SK-N-SH treated with all-trans-retinoic acid at 6 μM for 48 hours (cell line): ENCODE results near the gene IFT81.

Experiments
- ATAC-seq: fragments of 200-7000 bp; cut with Tn5 transposase; 3 replicates; pipeline ENCODE4 v1.9.1; 2020; ENCODE audit warnings: mild to moderate bottlenecking, moderate library complexity
- ARNTL ChIP-seq: fragments of 450-650 bp; formaldehyde crosslinking; IDR thresholded peaks from 2 replicates; pipeline ENCODE4 v1.5.0; 2020; ENCODE audit warnings: low read depth, mild to moderate bottlenecking, moderate library complexity, borderline replicate concordance
- BACH2 ChIP-seq: fragments of 250-450 bp; sonication (Bioruptor Pico); IDR thresholded peaks from 2 replicates; pipeline ENCODE4 v1.9.0; 2021; ENCODE audit warnings: mild to moderate bottlenecking, borderline replicate concordance
- CREB5 ChIP-seq: fragments of 250-450 bp; sonication (Bioruptor Pico); IDR thresholded peaks from 2 replicates; pipeline ENCODE4 v1.5.1; 2020; ENCODE audit warnings: low read depth, mild to moderate bottlenecking, moderate library complexity
- CSDC2 ChIP-seq: fragments of 250-450 bp; sonication (Bioruptor Pico); IDR thresholded peaks from 2 replicates; pipeline ENCODE4 v1.5.0; 2020; ENCODE audit warnings: mild to moderate bottlenecking, moderate library complexity
- CSRNP3 ChIP-seq: fragments of 250-450 bp; sonication (Bioruptor Pico); IDR thresholded peaks from 2 replicates; pipeline ENCODE4 v1.5.1; 2021; ENCODE audit warnings: mild to moderate bottlenecking, moderate library complexity
- ESRRG ChIP-seq: fragments of 250-450 bp; sonication (Bioruptor Pico); IDR thresholded peaks from 2 replicates; pipeline ENCODE4 v1.6.1; 2021; ENCODE audit warnings: mild to moderate bottlenecking
- GLIS3 ChIP-seq: fragments of 250-450 bp; sonication (Bioruptor Pico); IDR thresholded peaks from 2 replicates; pipeline ENCODE4 v1.5.0; 2020; ENCODE audit warnings: mild to moderate bottlenecking, moderate library complexity
- ISL1 ChIP-seq: fragments of 250-450 bp; sonication (Bioruptor Pico); IDR thresholded peaks from 2 replicates; pipeline ENCODE4 v2.1.2; 2022; ENCODE audit warnings: mild to moderate bottlenecking, moderate library complexity
- OSR1 ChIP-seq: fragments of 250-450 bp; sonication (Bioruptor Pico); IDR thresholded peaks from 2 replicates; pipeline ENCODE4 v1.8.0; 2022; ENCODE audit warnings: moderate library complexity, mild to moderate bottlenecking, inconsistent platforms
- PPARA ChIP-seq: fragments of 250-450 bp; sonication (Bioruptor Pico); IDR thresholded peaks from 2 replicates; pipeline ENCODE4 v1.5.0; 2020; ENCODE audit warnings: mild to moderate bottlenecking, borderline replicate concordance
- RARB ChIP-seq: fragments of 250-450 bp; sonication (Bioruptor Pico); IDR thresholded peaks from 2 replicates; pipeline ENCODE4 v1.8.0; 2021; ENCODE audit warnings: mild to moderate bottlenecking, moderate library complexity
- SNAI2 ChIP-seq: fragments of 250-450 bp; sonication (Bioruptor Pico); IDR thresholded peaks from 2 replicates; pipeline ENCODE4 v1.5.0; 2020; ENCODE audit warnings: mild to moderate bottlenecking, moderate library complexity
- TCF4 ChIP-seq: fragments of 250-450 bp; sonication (Bioruptor Pico); IDR thresholded peaks from 2 replicates; pipeline ENCODE4 v1.8.0; 2021; ENCODE audit warnings: mild to moderate bottlenecking, moderate library complexity, borderline replicate concordance
- TOX ChIP-seq: fragments of 250-450 bp; sonication (Bioruptor Pico); IDR thresholded peaks from 2 replicates; pipeline ENCODE4 v1.8.0; 2021; ENCODE audit warnings: mild to moderate bottlenecking, moderate library complexity, borderline replicate concordance
- ZC3H10 ChIP-seq: fragments of 250-450 bp; sonication (Bioruptor Pico); IDR thresholded peaks from 2 replicates; pipeline ENCODE4 v1.5.1; 2021; ENCODE audit warnings: mild to moderate bottlenecking, moderate library complexity
- ZFP3 ChIP-seq: fragments of 250-450 bp; sonication (Bioruptor Pico); IDR thresholded peaks from 2 replicates; pipeline ENCODE4 v1.5.0; 2020; ENCODE audit warnings: mild to moderate bottlenecking, moderate library complexity
- ZFP30 ChIP-seq: fragments of 450-650 bp; formaldehyde crosslinking; IDR thresholded peaks from 2 replicates; pipeline ENCODE4 v1.5.0; 2022; ENCODE audit warnings: mild to moderate bottlenecking, moderate library complexity
- ZNF565 ChIP-seq: fragments of 450-650 bp; formaldehyde crosslinking; conservative IDR thresholded peaks from 2 replicates; pipeline ENCODE4 v1.5.0; 2020; ENCODE audit warnings: low read depth, mild to moderate bottlenecking, moderate library complexity
- ZNF70 ChIP-seq: fragments of 450-650 bp; formaldehyde crosslinking; IDR thresholded peaks from 2 replicates; pipeline ENCODE4 v1.5.0; 2020; ENCODE audit warnings: mild to moderate bottlenecking, moderate library complexity
- TF ChIP-seq, protein P1 (sequence below): fragments of 250-450 bp; sonication (Bioruptor Pico); IDR thresholded peaks from 2 replicates; pipeline ENCODE4 v1.8.0; 2020; ENCODE audit warnings: mild to moderate bottlenecking, moderate library complexity, borderline replicate concordance
- TF ChIP-seq, protein P2 (sequence below): fragments of 250-450 bp; sonication (Bioruptor Pico); IDR thresholded peaks from 2 replicates; pipeline ENCODE4 v1.5.0; 2020; ENCODE audit warnings: mild to moderate bottlenecking, moderate library complexity
- TF ChIP-seq, protein P3 (sequence below): fragments of 250-450 bp; sonication (Bioruptor Pico); IDR thresholded peaks from 2 replicates; pipeline ENCODE4 v1.8.0; 2021; ENCODE audit warnings: low read depth, mild to moderate bottlenecking, moderate library complexity, borderline replicate concordance

The IFT81 gene

DNA sequence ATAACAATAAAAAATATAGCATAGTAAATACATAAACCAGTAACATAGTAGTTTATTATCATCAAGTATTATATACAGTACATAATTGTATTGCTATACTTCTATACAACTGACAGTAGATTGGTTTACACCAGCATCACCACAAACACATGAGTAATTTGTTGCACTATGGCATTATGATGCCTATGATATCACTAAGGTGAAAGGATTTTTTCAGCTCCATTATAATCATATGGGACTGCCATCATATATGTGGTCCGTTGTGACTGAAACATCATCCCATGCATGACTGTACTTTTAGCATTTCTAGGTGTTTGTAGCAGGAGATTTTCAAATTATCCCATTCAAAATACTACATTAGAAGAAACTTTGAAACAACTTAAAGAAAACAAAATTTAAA is 77.8 kb downstream of the IFT81 start:
- no peak for TF ChIP-seq TOX
- no peak for TF ChIP-seq ZFP30 (CRISPR knock-in tag)
- no peak for TF ChIP-seq TCF4 (CRISPR knock-in tag)
- TF ChIP-seq ZNF70 (CRISPR knock-in tag): no peak
- TF ChIP-seq, protein P1, sequence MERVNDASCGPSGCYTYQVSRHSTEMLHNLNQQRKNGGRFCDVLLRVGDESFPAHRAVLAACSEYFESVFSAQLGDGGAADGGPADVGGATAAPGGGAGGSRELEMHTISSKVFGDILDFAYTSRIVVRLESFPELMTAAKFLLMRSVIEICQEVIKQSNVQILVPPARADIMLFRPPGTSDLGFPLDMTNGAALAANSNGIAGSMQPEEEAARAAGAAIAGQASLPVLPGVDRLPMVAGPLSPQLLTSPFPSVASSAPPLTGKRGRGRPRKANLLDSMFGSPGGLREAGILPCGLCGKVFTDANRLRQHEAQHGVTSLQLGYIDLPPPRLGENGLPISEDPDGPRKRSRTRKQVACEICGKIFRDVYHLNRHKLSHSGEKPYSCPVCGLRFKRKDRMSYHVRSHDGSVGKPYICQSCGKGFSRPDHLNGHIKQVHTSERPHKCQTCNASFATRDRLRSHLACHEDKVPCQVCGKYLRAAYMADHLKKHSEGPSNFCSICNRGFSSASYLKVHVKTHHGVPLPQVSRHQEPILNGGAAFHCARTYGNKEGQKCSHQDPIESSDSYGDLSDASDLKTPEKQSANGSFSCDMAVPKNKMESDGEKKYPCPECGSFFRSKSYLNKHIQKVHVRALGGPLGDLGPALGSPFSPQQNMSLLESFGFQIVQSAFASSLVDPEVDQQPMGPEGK: no peak
- no peak for TF ChIP-seq GLIS3
- no peak for TF ChIP-seq CSRNP3 (CRISPR knock-in tag)
- no peak for TF ChIP-seq PPARA
- TF ChIP-seq ARNTL (CRISPR knock-in tag): no peak

GRCh38 chr12:110203546-110203945 is 79.4 kb downstream of the IFT81 start:
- no peak for ATAC-seq
- TF ChIP-seq, protein P2, sequence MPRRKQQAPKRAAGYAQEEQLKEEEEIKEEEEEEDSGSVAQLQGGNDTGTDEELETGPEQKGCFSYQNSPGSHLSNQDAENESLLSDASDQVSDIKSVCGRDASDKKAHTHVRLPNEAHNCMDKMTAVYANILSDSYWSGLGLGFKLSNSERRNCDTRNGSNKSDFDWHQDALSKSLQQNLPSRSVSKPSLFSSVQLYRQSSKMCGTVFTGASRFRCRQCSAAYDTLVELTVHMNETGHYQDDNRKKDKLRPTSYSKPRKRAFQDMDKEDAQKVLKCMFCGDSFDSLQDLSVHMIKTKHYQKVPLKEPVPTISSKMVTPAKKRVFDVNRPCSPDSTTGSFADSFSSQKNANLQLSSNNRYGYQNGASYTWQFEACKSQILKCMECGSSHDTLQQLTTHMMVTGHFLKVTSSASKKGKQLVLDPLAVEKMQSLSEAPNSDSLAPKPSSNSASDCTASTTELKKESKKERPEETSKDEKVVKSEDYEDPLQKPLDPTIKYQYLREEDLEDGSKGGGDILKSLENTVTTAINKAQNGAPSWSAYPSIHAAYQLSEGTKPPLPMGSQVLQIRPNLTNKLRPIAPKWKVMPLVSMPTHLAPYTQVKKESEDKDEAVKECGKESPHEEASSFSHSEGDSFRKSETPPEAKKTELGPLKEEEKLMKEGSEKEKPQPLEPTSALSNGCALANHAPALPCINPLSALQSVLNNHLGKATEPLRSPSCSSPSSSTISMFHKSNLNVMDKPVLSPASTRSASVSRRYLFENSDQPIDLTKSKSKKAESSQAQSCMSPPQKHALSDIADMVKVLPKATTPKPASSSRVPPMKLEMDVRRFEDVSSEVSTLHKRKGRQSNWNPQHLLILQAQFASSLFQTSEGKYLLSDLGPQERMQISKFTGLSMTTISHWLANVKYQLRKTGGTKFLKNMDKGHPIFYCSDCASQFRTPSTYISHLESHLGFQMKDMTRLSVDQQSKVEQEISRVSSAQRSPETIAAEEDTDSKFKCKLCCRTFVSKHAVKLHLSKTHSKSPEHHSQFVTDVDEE (CRISPR knock-in tag): no peak
- TF ChIP-seq ISL1 (0 out of 2 replicates have a peak, but pooled peaks have one; percentile 14), ZFP30 (CRISPR knock-in tag) (no peak), CSRNP3 (CRISPR knock-in tag) (no peak), RARB (CRISPR knock-in tag) (no peak), ZNF70 (CRISPR knock-in tag) (no peak), ZNF565 (CRISPR knock-in tag) (no peak), GLIS3 (no peak), ZC3H10 (CRISPR knock-in tag) (no peak)

More for the DNA sequence above, 77.8 kb downstream of the IFT81 start:
- ATAC-seq: no peak

DNA sequence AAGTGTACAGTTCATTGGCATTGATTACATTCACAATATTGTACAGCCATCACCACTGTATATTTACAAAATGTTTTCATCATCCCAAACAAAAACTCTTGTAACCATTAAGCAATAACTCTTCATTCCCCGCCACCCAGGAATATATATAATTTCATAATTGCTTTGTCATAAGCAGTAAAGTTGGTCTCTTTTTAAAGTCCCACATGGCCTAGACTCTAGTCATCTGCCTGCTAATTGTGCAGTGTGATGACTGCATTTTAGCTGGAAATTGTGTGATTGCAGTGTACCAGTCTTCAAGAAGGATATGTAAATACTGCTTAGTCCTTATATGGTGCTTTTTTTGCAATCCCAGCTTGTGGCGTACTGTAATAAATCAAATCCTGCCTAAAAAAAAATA is 81.8 kb downstream of the IFT81 start:
- no peak for TF ChIP-seq CSDC2
- TF ChIP-seq, protein P2 (CRISPR knock-in tag): no peak
- TF ChIP-seq ZFP3 (CRISPR knock-in tag): no peak
- TF ChIP-seq ARNTL (CRISPR knock-in tag): no peak
- no peak for TF ChIP-seq BACH2 (CRISPR knock-in tag)
- no peak for TF ChIP-seq ZNF565 (CRISPR knock-in tag)
- TF ChIP-seq OSR1 (CRISPR knock-in tag): no peak
- TF ChIP-seq ISL1: no peak
- no peak for TF ChIP-seq TCF4 (CRISPR knock-in tag)
- no peak for TF ChIP-seq SNAI2 (CRISPR knock-in tag)
- TF ChIP-seq ZC3H10 (CRISPR knock-in tag): no peak
- no peak for TF ChIP-seq ESRRG
- TF ChIP-seq CREB5 (CRISPR knock-in tag): no peak
- no peak for TF ChIP-seq ZFP30 (CRISPR knock-in tag)
- TF ChIP-seq, protein P3, sequence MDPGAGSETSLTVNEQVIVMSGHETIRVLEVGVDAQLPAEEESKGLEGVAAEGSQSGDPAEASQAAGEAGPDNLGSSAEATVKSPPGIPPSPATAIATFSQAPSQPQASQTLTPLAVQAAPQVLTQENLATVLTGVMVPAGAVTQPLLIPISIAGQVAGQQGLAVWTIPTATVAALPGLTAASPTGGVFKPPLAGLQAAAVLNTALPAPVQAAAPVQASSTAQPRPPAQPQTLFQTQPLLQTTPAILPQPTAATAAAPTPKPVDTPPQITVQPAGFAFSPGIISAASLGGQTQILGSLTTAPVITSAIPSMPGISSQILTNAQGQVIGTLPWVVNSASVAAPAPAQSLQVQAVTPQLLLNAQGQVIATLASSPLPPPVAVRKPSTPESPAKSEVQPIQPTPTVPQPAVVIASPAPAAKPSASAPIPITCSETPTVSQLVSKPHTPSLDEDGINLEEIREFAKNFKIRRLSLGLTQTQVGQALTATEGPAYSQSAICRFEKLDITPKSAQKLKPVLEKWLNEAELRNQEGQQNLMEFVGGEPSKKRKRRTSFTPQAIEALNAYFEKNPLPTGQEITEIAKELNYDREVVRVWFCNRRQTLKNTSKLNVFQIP (CRISPR knock-in tag): no peak
- no peak for TF ChIP-seq GLIS3
- TF ChIP-seq ZNF70 (CRISPR knock-in tag): no peak
- no peak for TF ChIP-seq PPARA
- TF ChIP-seq RARB (CRISPR knock-in tag): no peak
- ATAC-seq: no peak

DNA sequence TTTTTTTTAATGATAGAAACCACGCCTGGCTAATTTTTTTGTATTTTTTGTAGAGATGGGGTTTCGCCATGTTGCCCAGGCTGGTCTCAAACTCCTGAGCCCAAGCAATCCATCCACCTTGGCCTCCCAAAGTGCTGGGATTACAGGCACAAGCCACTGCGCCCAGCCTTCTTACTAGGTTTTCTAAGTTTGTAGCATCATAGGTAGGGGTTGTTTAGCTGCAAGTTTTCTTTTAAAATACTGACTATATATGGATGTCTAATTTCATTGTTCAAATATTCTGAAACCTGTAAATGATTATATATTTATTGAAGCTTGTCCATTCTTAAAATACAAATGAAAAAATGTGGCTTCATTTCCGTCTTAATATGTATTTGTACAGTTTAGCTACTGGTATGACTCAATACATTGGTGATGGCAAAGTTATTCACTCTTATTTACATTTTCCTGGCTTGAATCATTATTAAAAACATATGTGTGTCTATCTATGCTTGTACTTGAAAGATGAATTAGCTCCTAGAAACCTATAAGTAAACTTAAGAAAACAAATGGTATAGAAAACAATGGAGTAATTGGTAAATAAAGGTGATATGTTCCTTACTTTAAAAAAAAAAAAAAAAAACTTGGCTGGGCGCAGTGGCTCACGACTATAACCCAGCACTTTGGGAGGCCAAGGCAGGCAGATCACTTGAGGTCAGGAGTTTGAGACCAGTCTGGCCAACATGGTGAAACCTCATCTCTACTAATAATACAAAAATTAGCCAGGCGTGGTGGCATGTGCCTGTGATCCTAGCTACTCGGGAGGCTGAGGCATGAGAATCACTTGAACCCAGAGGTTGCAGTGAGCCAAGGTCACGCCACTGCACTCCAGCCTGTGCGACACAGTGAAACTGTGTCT is 87.7 kb downstream of the IFT81 start:
- ATAC-seq: peak; percentile 91
